GM21619 (cell line): ENCODE data around the gene SLC49A4.
A peak's percentile ranks its signal among the peaks of the same experiment; 100 is the strongest.

Experiments used
- ATAC-seq: cut with Tn5 transposase; IDR thresholded peaks from one replicate; pipeline ENCODE4 v1.9.1; 2021; ENCODE audit not compliant: unreplicated experiment

SLC49A4 gene

GRCh38 chr3:122843604-122844003 lies 48.7 kb downstream of the SLC49A4 start:
- no peak for ATAC-seq

- ATAC-seq, result no peak
Measured at GRCh38 chr3:122857019-122857418, 62.1 kb downstream of the SLC49A4 start.

GRCh38 chr3:122858373-122858772 lies 63.5 kb downstream of the SLC49A4 start:
- ATAC-seq, result no peak

GRCh38 chr3:122859021-122859805 lies 64.3 kb downstream of the SLC49A4 start:
- no peak for ATAC-seq

GRCh38 chr3:122862381-122862780 lies 67.5 kb downstream of the SLC49A4 start:
- ATAC-seq, result no peak

- ATAC-seq, result no peak
Measured at GRCh38 chr3:122864498-122864897, 69.6 kb downstream of the SLC49A4 start.

- ATAC-seq, result no peak
Measured at GRCh38 chr3:122868322-122868721, 73.5 kb downstream of the SLC49A4 start.

GRCh38 chr3:122873741-122874515 lies 79.1 kb downstream of the SLC49A4 start:
- ATAC-seq, result no peak

GRCh38 chr3:122875547-122876127 lies 80.8 kb downstream of the SLC49A4 start:
- ATAC-seq, result no peak

GRCh38 chr3:122880173-122880572 lies 85.3 kb downstream of the SLC49A4 start:
- no peak for ATAC-seq

GRCh38 chr3:122880624-122881023 lies 85.8 kb downstream of the SLC49A4 start:
- ATAC-seq, result no peak

- no peak for ATAC-seq
Measured at GRCh38 chr3:122882361-122882947, 87.6 kb downstream of the SLC49A4 start.

GRCh38 chr3:122886251-122886650 lies 91.4 kb downstream of the SLC49A4 start:
- no peak for ATAC-seq

GRCh38 chr3:122886946-122887345 lies 92.1 kb downstream of the SLC49A4 start:
- ATAC-seq, result no peak

GRCh38 chr3:122890077-122890719 lies 95.3 kb downstream of the SLC49A4 start:
- no peak for ATAC-seq

- no peak for ATAC-seq
Measured at GRCh38 chr3:122890720-122891220, 95.9 kb downstream of the SLC49A4 start.

GRCh38 chr3:122892118-122892960 lies 97.5 kb downstream of the SLC49A4 start:
- ATAC-seq, result no peak

GRCh38 chr3:122893282-122893681 lies 98.4 kb downstream of the SLC49A4 start:
- ATAC-seq, result peak; percentile 72

GRCh38 chr3:122893754-122894668 lies 99.1 kb downstream of the SLC49A4 start:
- ATAC-seq, result no peak
